HEK293T (cell line): ENCODE data around the gene CDCA3.

ENCODE experiments used
- CTCF ChIA-PET: fragments of 350-600 bp; formaldehyde crosslinking; extraction: SDS; loops from one replicate; lab custom pipeline; 2021; ENCODE audit warnings: antibody characterized with exemption, inconsistent platforms; lab: Yijun Ruan, JAX
- POLR2A ChIA-PET: fragments of 350-600 bp; formaldehyde crosslinking; extraction: SDS; loops from one replicate; lab custom pipeline; 2020; ENCODE audit warnings: antibody characterized with exemption, inconsistent platforms; lab: Yijun Ruan, JAX
- DNase-seq: peaks from one replicate; pipeline ENCODE4 v3.0.0; 2012; ENCODE audit warnings: mixed read lengths; ENCODE audit errors: extremely low spot score
- ARNT ChIP-seq: fragments of 450-650 bp; IDR thresholded peaks from 2 replicates; pipeline ENCODE4 v1.6.1; 2017; ENCODE audit warnings: mild to moderate bottlenecking
- BHLHE40 ChIP-seq: fragments of 450-650 bp; IDR thresholded peaks from 2 replicates; pipeline ENCODE4 v1.6.1; 2016; ENCODE audit warnings: mild to moderate bottlenecking, moderate library complexity, borderline replicate concordance
- CTBP1 ChIP-seq: fragments of 450-650 bp; IDR thresholded peaks from 2 replicates; pipeline ENCODE4 v1.6.1; 2016; ENCODE audit warnings: borderline replicate concordance
- ELF4 ChIP-seq: fragments of 450-650 bp; IDR thresholded peaks from 2 replicates; pipeline ENCODE4 v1.6.1; 2017; ENCODE audit warnings: antibody characterized with exemption
- FOXA1 ChIP-seq: fragments of 450-650 bp; IDR thresholded peaks from 2 replicates; pipeline ENCODE4 v1.6.1; 2016; ENCODE audit warnings: mild to moderate bottlenecking
- FOXK2 ChIP-seq: fragments of 450-650 bp; IDR thresholded peaks from 2 replicates; pipeline ENCODE4 v1.6.1; 2016; ENCODE audit warnings: mild to moderate bottlenecking
- FOXM1 ChIP-seq: fragments of 450-650 bp; IDR thresholded peaks from 2 replicates; pipeline ENCODE4 v1.6.1; 2017; ENCODE audit warnings: mild to moderate bottlenecking, borderline replicate concordance
- HDGF ChIP-seq: fragments of 450-650 bp; IDR thresholded peaks from 2 replicates; pipeline ENCODE4 v1.6.1; 2017; ENCODE audit warnings: antibody characterized with exemption, borderline replicate concordance
- L3MBTL2 ChIP-seq: fragments of 450-650 bp; conservative IDR thresholded peaks from 2 replicates; pipeline ENCODE4 v1.6.1; 2016; ENCODE audit warnings: mild to moderate bottlenecking
- LEF1 ChIP-seq: fragments of 450-650 bp; IDR thresholded peaks from 2 replicates; pipeline ENCODE4 v1.6.1; 2017; ENCODE audit warnings: mild to moderate bottlenecking, borderline replicate concordance
- NFRKB ChIP-seq: fragments of 450-650 bp; IDR thresholded peaks from 2 replicates; pipeline ENCODE4 v1.6.1; 2016; ENCODE audit warnings: mild to moderate bottlenecking, moderate library complexity
- PKNOX1 ChIP-seq: fragments of 450-650 bp; IDR thresholded peaks from 2 replicates; pipeline ENCODE4 v1.6.1; 2016
- SP1 ChIP-seq: fragments of 450-650 bp; IDR thresholded peaks from 2 replicates; pipeline ENCODE4 v1.6.1; 2017
- SUZ12 ChIP-seq: fragments of 450-650 bp; IDR thresholded peaks from 2 replicates; pipeline ENCODE4 v1.6.1; 2016; ENCODE audit warnings: mild to moderate bottlenecking
- TARDBP ChIP-seq: fragments of 450-650 bp; IDR thresholded peaks from 2 replicates; pipeline ENCODE4 v1.6.1; 2016
- ZNF384 ChIP-seq: fragments of 450-650 bp; IDR thresholded peaks from 2 replicates; pipeline ENCODE4 v1.6.1; 2016

The CDCA3 gene

GRCh38 chr12:6827982-6828780, 22.9 kb downstream of the CDCA3 start, which contains the start of gene P3H3:
P3H3 (plus strand) TSS chr12:6828407; CDS start chr12:6828441, 34 bp downstream.
- CTCF ChIA-PET, result interaction anchor here (1.2 to 2.0 kb wide), 3 partner anchors 24 to 75 kb away, joined by 3 to 10 read pairs (median 4); partner anchors contain the start of genes MLF2, PTMS and USP5
- POLR2A ChIA-PET, result interaction anchor here (0.5 to 5.5 kb wide), 17 partner anchors 12 to 291 kb away, joined by 3 to 49 read pairs (median 4); partner anchors contain the start of genes C12orf57, CDCA3, COPS7A and GNB3
- TF ChIP-seq BHLHE40 (no peak), L3MBTL2 (peak; percentile 51), ZNF384 (no peak)
- peak; percentile 46 for DNase-seq

DNA sequence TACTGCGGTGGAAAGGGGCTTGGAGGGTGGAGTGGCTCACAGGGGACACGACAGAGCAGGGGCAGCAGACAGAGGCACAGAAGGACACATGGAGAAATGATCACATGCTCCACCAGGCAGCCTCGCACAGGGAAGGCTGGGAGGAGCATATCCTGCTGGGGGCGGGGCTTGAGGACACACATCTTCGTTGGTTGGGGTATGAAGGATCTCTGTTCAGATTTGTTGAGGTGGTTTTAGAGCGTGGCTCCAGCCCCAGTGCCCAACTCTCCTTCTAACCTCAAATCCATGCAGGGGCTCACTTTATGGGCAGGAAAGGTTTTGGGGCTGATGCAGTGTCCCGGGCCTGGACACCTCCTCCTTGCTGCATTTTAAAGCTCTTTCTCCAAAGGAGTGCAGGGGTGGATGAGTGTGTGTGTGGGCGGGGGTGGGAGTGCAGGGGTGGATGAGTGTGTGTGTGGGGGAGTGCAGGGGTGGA, 23.6 kb downstream of the CDCA3 start:
- TF ChIP-seq TARDBP (no peak), NFRKB (no peak), ARNT (no peak), HDGF (no peak), FOXK2 (no peak), FOXM1 (no peak), BHLHE40 (no peak), ZNF384 (no peak), L3MBTL2 (peak; percentile 45; the same call in 1 of the 2 replicates)
- DNase-seq, result peak; percentile 84
- CTCF ChIA-PET, result interaction anchor here (0.6 to 2.0 kb wide), 3 partner anchors 9 to 74 kb away, joined by 3 to 10 read pairs (median 3); partner anchors contain the start of genes MLF2 and PTMS
- POLR2A ChIA-PET, result interaction anchor here (0.6 to 5.5 kb wide), 14 partner anchors 13 to 290 kb away, joined by 3 to 49 read pairs (median 4); partner anchors contain the start of genes CDCA3, COPS7A, GNB3 and MLF2

DNA sequence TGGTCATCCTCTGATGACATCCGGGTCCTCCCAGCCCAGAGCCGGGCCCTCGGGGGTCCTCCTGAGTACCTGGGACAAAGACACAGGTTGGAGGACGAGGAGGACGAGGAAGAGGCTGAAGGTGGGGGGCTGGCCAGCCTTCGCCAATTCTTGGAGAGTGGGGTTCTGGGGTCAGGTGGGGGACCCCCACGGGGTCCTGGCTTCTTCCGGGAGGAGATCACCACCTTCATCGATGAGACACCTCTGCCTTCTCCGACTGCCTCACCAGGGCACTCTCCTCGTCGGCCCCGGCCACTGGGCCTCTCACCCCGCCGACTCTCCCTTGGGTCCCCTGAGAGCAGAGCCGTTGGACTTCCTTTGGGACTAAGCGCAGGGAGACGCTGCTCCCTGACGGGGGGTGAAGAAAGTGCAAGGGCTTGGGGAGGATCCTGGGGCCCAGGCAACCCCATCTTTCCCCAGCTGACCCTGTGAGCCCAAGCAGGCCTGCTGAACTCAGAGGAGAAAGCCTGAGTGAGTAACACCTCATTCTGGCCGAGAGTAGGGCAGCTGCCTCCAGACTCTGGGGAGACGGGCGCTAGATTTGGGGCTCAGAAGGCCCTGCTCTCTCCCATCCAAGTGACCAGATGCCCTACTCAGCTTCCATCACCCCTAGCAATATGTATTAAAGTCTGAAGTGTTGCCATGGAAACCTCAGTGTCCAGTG, 24.2 kb downstream of the CDCA3 start:
- DNase-seq, result no peak
- ChIA-PET POLR2A (interaction anchor here (0.6 to 5.5 kb wide), 11 partner anchors 14 to 208 kb away, joined by 3 to 49 read pairs (median 6); partner anchors contain the start of genes CDCA3, COPS7A, GNB3 and MLF2), CTCF (interaction anchor here (0.5 to 2.0 kb wide), 3 partner anchors 9 to 217 kb away, joined by 3 to 10 read pairs (median 4); partner anchors contain the start of gene MLF2)
- TF ChIP-seq FOXK2, result no peak
- TF ChIP-seq LEF1, result no peak
- TF ChIP-seq HDGF, result no peak
- TF ChIP-seq FOXA1, result no peak

GRCh38 chr12:6826125-6826733, 24.9 kb downstream of the CDCA3 start:
- POLR2A ChIA-PET, result interaction anchor here (1.7 to 5.5 kb wide), 4 partner anchors 14 to 103 kb away, joined by 8 to 49 read pairs (median 36); partner anchors contain the start of genes CDCA3, COPS7A, GNB3 and MLF2
- TF ChIP-seq FOXM1 (no peak), ARNT (no peak), BHLHE40 (no peak), HDGF (no peak), NFRKB (no peak), FOXK2 (no peak), LEF1 (no peak), L3MBTL2 (no peak), PKNOX1 (no peak), ZNF384 (no peak), SP1 (no peak), SUZ12 (no peak), FOXA1 (no peak), TARDBP (no peak), ELF4 (no peak), CTBP1 (no peak)

GRCh38 chr12:6825398-6826124, 25.5 kb downstream of the CDCA3 start:
- ChIA-PET POLR2A (interaction anchor here (1.0 to 5.7 kb wide), 9 partner anchors 15 to 136 kb away, joined by 3 to 73 read pairs (median 8); partner anchors contain the start of genes CDCA3, COPS7A, GNB3 and MLF2), CTCF (interaction anchor here (0.5 to 2.5 kb wide), 15 partner anchors 8 to 455 kb away, joined by 3 to 28 read pairs (median 3); partner anchors contain the start of genes CDCA3, MLF2 and PTMS)
- peak; percentile 85 for DNase-seq
- no peak for TF ChIP-seq SP1
- TF ChIP-seq L3MBTL2, result no peak
- TF ChIP-seq BHLHE40, result no peak
- TF ChIP-seq HDGF, result no peak
- no peak for TF ChIP-seq SUZ12
- TF ChIP-seq CTBP1, result no peak
- TF ChIP-seq FOXK2, result no peak
- no peak for TF ChIP-seq PKNOX1
- no peak for TF ChIP-seq NFRKB
- no peak for TF ChIP-seq FOXM1
- no peak for TF ChIP-seq TARDBP
- TF ChIP-seq ELF4, result no peak
- TF ChIP-seq ZNF384, result no peak
- no peak for TF ChIP-seq FOXA1
- TF ChIP-seq LEF1, result no peak
- no peak for TF ChIP-seq ARNT

More at GRCh38 chr12:6826125-6826733, 24.9 kb downstream of the CDCA3 start:
- CTCF ChIA-PET, result interaction anchor here (1.6 to 2.5 kb wide), 3 partner anchors 68 to 73 kb away, joined by 7 to 28 read pairs (median 10); partner anchors contain the start of gene MLF2
- DNase-seq, result no peak
